ENCODE data around the gene LTN1. TPM values are rescaled to one million over a fixed set of nuclear protein-coding genes. Genes with fewer than 3 reads are reported as not detected.

The LTN1 gene
- total and polyA plus RNA-seq, 2 of the 13 experiments (the other 11 are each of a cell fraction or from before 2014, with no cell fraction given): 6.7 to 24.6 TPM

GRCh38 chr21:28938726-28939125 lies 54.0 kb downstream of the LTN1 start:
- Histone ChIP-seq H3K9me3 (ENCODE audit: low read length) (no peaks in the 10 kb centered on the region), H3K79me2 (ENCODE audit: insufficient read depth, low read length) (no peaks in the 10 kb centered on the region), H2AFZ (ENCODE audit: low read length) (no peak overlapping the region), H3K27me3 (ENCODE audit: control insufficient read depth in 1 of 2, insufficient read depth in 2 of 2, low read length in 2 of 2) (no peaks in the 10 kb centered on the region), H3K4me2 (ENCODE audit: low read depth, low read length) (no peak overlapping the region), H3K27ac (ENCODE audit: extremely low read length, insufficient read depth, low read length) (no peak overlapping the region), H4K20me1 (ENCODE audit: insufficient read depth, low read length) (no peaks in the 10 kb centered on the region), H3K4me3 (replicated peaks in 1 of 3; ENCODE audit: insufficient read depth in 1 of 3, low read depth in 2 of 3, low read length in 3 of 3) (no peak overlapping the region), H3K9ac (ENCODE audit: insufficient read depth, low read depth, low read length) (no peak overlapping the region), H3K36me3 (replicated peaks in 1 of 2; ENCODE audit: control insufficient read depth in 1 of 2, insufficient read depth in 2 of 2, low read length in 2 of 2) (peaks cover 6 to 41% of the 10 kb centered on the region in 2 experiments), H3K4me1 (ENCODE audit: insufficient read depth, low read length) (no peaks in the 10 kb centered on the region)
- BruUV-seq (replicated peaks): no TSS peak
- 97% methylated on average over 2 of the region's 2 CpGs for WGBS (ENCODE audit: low lambda C conversion rate)
- no peak for ATAC-seq
- POLR2A ChIA-PET: interaction anchor here (1.2 kb wide), 1 partner anchor 54 kb away, joined by 3 read pairs; a partner anchor contains a TSS
- TF ChIP-seq MIER2 (CRISPR knock-in tag; IDR thresholded peaks at IDR 0.05): no peak
- TF ChIP-seq POGK (CRISPR knock-in tag; conservative IDR thresholded peaks at IDR 0.05): no peak
- TF ChIP-seq ZNF292 (CRISPR knock-in tag; IDR thresholded peaks at IDR 0.05; ENCODE audit: borderline replicate concordance, low read depth): no peak
- no peak for TF ChIP-seq ZC3H13 (CRISPR knock-in tag; IDR thresholded peaks at IDR 0.05)
- TF ChIP-seq PLRG1 (conservative IDR thresholded peaks at IDR 0.05): no peak
- intact Hi-C loops (cut with micrococcal nuclease; ENCODE audit: unreplicated experiment) (no loop called here), in situ Hi-C loops (cut with HindIII; ENCODE audit: extremely low pct_ligation_motif_present, low pct_unique_long_range_greater_than_20kb) (loop anchor here (10.0 kb wide), 2 partner anchors 56 to 424 kb away; partner anchors contain the start of gene LTN1)
- FAIRE-seq: no peak
- no peak for DNase-seq (ENCODE audit: low spot score)
- CTCF ChIA-PET (ENCODE audit: low intra/inter-chr PET ratio, low total read pairs): no interaction called here

GRCh38 chr21:28937737-28938136 lies 54.9 kb downstream of the LTN1 start:
- H3K9ac ChIP-seq (ENCODE audit: insufficient read depth, low read depth, low read length): no peak overlapping the region
- H4K20me1 ChIP-seq (ENCODE audit: insufficient read depth, low read length): no peaks in the 10 kb centered on the region
- no TSS peak for BruUV-seq (replicated peaks)
- ATAC-seq (no peak), DNase-seq (ENCODE audit: low spot score) (no peak), FAIRE-seq (no peak)
- intact Hi-C loops (cut with micrococcal nuclease; ENCODE audit: unreplicated experiment) (no loop called here), in situ Hi-C loops (cut with HindIII; ENCODE audit: extremely low pct_ligation_motif_present, low pct_unique_long_range_greater_than_20kb) (loop anchor here (10.0 kb wide), 2 partner anchors 57 to 423 kb away; partner anchors contain the start of gene LTN1)
- no peaks in the 10 kb centered on the region for H3K4me1 ChIP-seq (ENCODE audit: insufficient read depth, low read length)
- H3K36me3 ChIP-seq (replicated peaks in 1 of 2; ENCODE audit: control insufficient read depth in 1 of 2, insufficient read depth in 2 of 2, low read length in 2 of 2): peaks cover 6 to 38% of the 10 kb centered on the region in 2 experiments; a peak in 4 of 5 replicates
- no peak overlapping the region for H3K27ac ChIP-seq (ENCODE audit: extremely low read length, insufficient read depth, low read length)
- H3K79me2 ChIP-seq (ENCODE audit: insufficient read depth, low read length): no peaks in the 10 kb centered on the region
- POLR2A ChIA-PET: no interaction called here
- no peak overlapping the region for H2AFZ ChIP-seq (ENCODE audit: low read length)
- H3K4me3 ChIP-seq (replicated peaks in 1 of 3; ENCODE audit: insufficient read depth in 1 of 3, low read depth in 2 of 3, low read length in 3 of 3): no peak overlapping the region
- WGBS (ENCODE audit: low lambda C conversion rate): 95% methylated on average over 2 of the region's 2 CpGs
- H3K9me3 ChIP-seq (ENCODE audit: low read length): no peaks in the 10 kb centered on the region
- no peaks in the 10 kb centered on the region for H3K27me3 ChIP-seq (ENCODE audit: control insufficient read depth in 1 of 2, insufficient read depth in 2 of 2, low read length in 2 of 2)
- no peak overlapping the region for H3K4me2 ChIP-seq (ENCODE audit: low read depth, low read length)
- CTCF ChIA-PET (ENCODE audit: low intra/inter-chr PET ratio, low total read pairs): no interaction called here
- TF ChIP-seq AKNA (CRISPR knock-in tag; IDR thresholded peaks at IDR 0.05; ENCODE audit: borderline replicate concordance) (no peak), EED (CRISPR knock-in tag; IDR thresholded peaks at IDR 0.05) (no peak), AGO1 (IDR thresholded peaks at IDR 0.05; ENCODE audit: low read depth, low read length, poor library complexity, severe bottlenecking) (no peak), ZNF7 (CRISPR knock-in tag; IDR thresholded peaks at IDR 0.05) (no peak), ETS1 (CRISPR knock-in tag; IDR thresholded peaks at IDR 0.05) (no peak), PAF1 (CRISPR knock-in tag; IDR thresholded peaks at IDR 0.05) (no peak)

Data from HepG2 (cell line).